HG02623 (cell line): Measurements from ENCODE around the gene CADPS2.
"Not testable (repeated sequence)": the region's sequence is repeated elsewhere in the genome, so short reads cannot be mapped to it uniquely, and the experiment has no call there.

Experiments
- ATAC-seq: cut with Tn5 transposase; IDR thresholded peaks from one replicate; pipeline ENCODE4 v1.9.1; 2021; ENCODE audit warnings: moderate library complexity; ENCODE audit not compliant: unreplicated experiment

Gene CADPS2

GRCh38 chr7:122717356-122718089 lies 168.7 kb downstream of the CADPS2 start:
- ATAC-seq = no peak

GRCh38 chr7:122715183-122715582 lies 171.1 kb downstream of the CADPS2 start:
- ATAC-seq = no peak

GRCh38 chr7:122710916-122711315 lies 175.3 kb downstream of the CADPS2 start:
- ATAC-seq = no peak

GRCh38 chr7:122709930-122710646 lies 176.2 kb downstream of the CADPS2 start:
- no peak for ATAC-seq

GRCh38 chr7:122706836-122707235 lies 179.4 kb downstream of the CADPS2 start:
- no peak for ATAC-seq

GRCh38 chr7:122702872-122703510 lies 183.3 kb downstream of the CADPS2 start, which contains the start of gene RNF148:
TSS of gene RNF148 (minus strand) at chr7:122702922. CDS start at chr7:122702750, 172 bp downstream.
- ATAC-seq = no peak

- ATAC-seq = no peak
These were observed 187.2 kb downstream of the CADPS2 start, which contains the start of gene RNF133 for GRCh38 chr7:122699017-122699416. TSS of gene RNF133 (minus strand) at chr7:122699117. CDS start at chr7:122698918, 199 bp downstream.

GRCh38 chr7:122695816-122696215 lies 190.4 kb downstream of the CADPS2 start:
- ATAC-seq = no peak

GRCh38 chr7:122694697-122695096 lies 191.6 kb downstream of the CADPS2 start:
- ATAC-seq = no peak

GRCh38 chr7:122692769-122693309 lies 193.4 kb downstream of the CADPS2 start:
- no peak for ATAC-seq

- no peak for ATAC-seq
These were observed 194.6 kb downstream of the CADPS2 start for GRCh38 chr7:122691569-122692235.

- ATAC-seq = no peak
These were observed 196.7 kb downstream of the CADPS2 start for GRCh38 chr7:122689346-122690109.

GRCh38 chr7:122688400-122688998 lies 197.8 kb downstream of the CADPS2 start:
- ATAC-seq = no peak

- no peak for ATAC-seq
These were observed 199.8 kb downstream of the CADPS2 start for GRCh38 chr7:122686360-122686878.

- no peak for ATAC-seq
These were observed 201.8 kb downstream of the CADPS2 start for GRCh38 chr7:122684504-122684903.

GRCh38 chr7:122682815-122683550 lies 203.3 kb downstream of the CADPS2 start:
- no peak for ATAC-seq

GRCh38 chr7:122681186-122681585 lies 205.1 kb downstream of the CADPS2 start:
- ATAC-seq = not testable (repeated sequence)

- ATAC-seq = no peak
These were observed 206.4 kb downstream of the CADPS2 start for GRCh38 chr7:122679813-122680212.

GRCh38 chr7:122679269-122679709 lies 207.0 kb downstream of the CADPS2 start:
- ATAC-seq = not testable (repeated sequence)
